Heart right ventricle (tissue), 16 donors: ENCODE results near the gene LRRC23. TPM values are rescaled to one million over a fixed set of nuclear protein-coding genes. Genes with fewer than 3 reads are reported as not detected.

Experiments
- ATAC-seq, 8 donors: fragments of 200-7000 bp; cut with Tn5 transposase; one replicate each; pipeline ENCODE4 v1.9.1; 2020; ENCODE audit warnings: mild to moderate bottlenecking in 8 of 8, moderate library complexity in 8 of 8, moderate number of reproducible peaks in 1 of 8
- DNase-seq, 2 donors: peaks; one replicate each; pipeline ENCODE4 v3.0.0-alpha.2; 2020
- H3K27ac ChIP-seq, 10 donors: fragments of 200-600 bp; sonication (generic) in 2 of 10; one replicate each; pipeline versions ENCODE4 v1.5.0 to v1.8.0; 2020 to 2022; ENCODE audit warnings: mild to moderate bottlenecking in 3 of 10
- H3K27me3 ChIP-seq, 7 donors: fragments of 200-600 bp; one replicate each; pipeline ENCODE4 v1.8.0; 2021 to 2022; ENCODE audit warnings: mild to moderate bottlenecking in 2 of 7
- H3K36me3 ChIP-seq, 9 donors: fragments of 200-600 bp; sonication (generic) in 1 of 9; one replicate each; pipeline versions ENCODE4 v1.5.0 to v1.8.0; 2020 to 2022; ENCODE audit warnings: mild to moderate bottlenecking in 2 of 9
- H3K4me1 ChIP-seq, 9 donors: fragments of 200-600 bp; sonication (generic) in 1 of 9; one replicate each; pipeline versions ENCODE4 v1.5.0 to v1.8.0; 2020 to 2022; ENCODE audit warnings: mild to moderate bottlenecking in 4 of 9
- H3K4me3 ChIP-seq, 10 donors: fragments of 200-600 bp; sonication (generic) in 2 of 10; one replicate each; pipeline versions ENCODE4 v1.5.0 to v1.8.0; 2020 to 2022; ENCODE audit warnings: mild to moderate bottlenecking in 7 of 10, moderate library complexity in 2 of 10
- H3K9me3 ChIP-seq, 11 donors: fragments of 200-600 bp in 10 of 11; sonication (generic) in 2 of 11; one replicate each; pipeline versions ENCODE4 v1.5.0 to v1.8.0; 2013 to 2022; ENCODE audit warnings: mild to moderate bottlenecking in 2 of 11, control low read depth in 1 of 11, moderate library complexity in 1 of 11
- WGBS, 2 donors: extraction: QIAGEN DNeasy Blood & Tissue Kit; methylation state at CpG; one replicate each; pipeline ENCODE4 v1.1.7; 2013; ENCODE audit warnings: inconsistent platforms in 1 of 2; 5-methylcytosine and 5-hydroxymethylcytosine counted together
- intact Hi-C, 10 donors: fragments of 100-400 bp; cut with DNase I; formaldehyde crosslinking; loops; one replicate each; pipeline versions ENCODE4 v1.11.1 to v1.14.2; 2022
- microRNA-seq, 2 donors: library from miRNA; unstranded; fragments of <30 nt; microRNA quantifications; one replicate each; pipeline ENCODE4 v1.2.0, GENCODE V29; 2021
- polyA plus RNA-seq, 2 donors: library from polyadenylated mRNA; stranded (reverse); fragments of 200-250 nt; gene quantifications; one replicate each; pipeline ENCODE4 v1.2.3, GENCODE V29; 2013
- total RNA-seq, 10 donors: library from RNA; stranded (reverse); fragmentation: NEBNext Ultra II Directional in 3 of 10; extraction: Animal tissue kit (Norgen Biotek cat#: 25700) in 3 of 10; gene quantifications; one replicate each; pipeline versions ENCODE4 v1.2.1 to v1.2.4, GENCODE V29; 2021 to 2023
- TF ChIP-seq, protein P1 (sequence below), 9 donors: fragments of 200-600 bp; sonication (generic) in 2 of 9; IDR thresholded peaks; one replicate each; pipeline versions ENCODE4 v1.5.0 to v1.8.0; 2021 to 2022; ENCODE audit warnings: antibody characterized with exemption in 9 of 9, mild to moderate bottlenecking in 5 of 9, moderate library complexity in 1 of 9
- donor health status: Arrhythmogenic right ventricular cardiomyopathy.
- donor health status: ischemic (EF 13 %, LVEDD 7.1; RV severe dilation, severe dysfunction).
- donor health status: healthy with polysubstance abuse.
- donor health status: DM: no; HTN: yes; CAD: no.
- donor health status: DM: no; HTN: no; CAD: no.
- donor health status: ischemic (EF 25% LVEDD 6.9; RV normal size, moderate dysfunction).
- donor health status: ischemic (EF 25% LVEDD 5.7; RV mildly dilated, moderate dysfunction).
- donor health status: healthy.
- donor health status: DM: yes; HTN: yes; CAD: no.
- donor health status: Ischemic cardiomyopathy.
- donor health status: ischemic (EF 35%, LVEDD 5.7; RV mildly dilated, moderate dysfunction).
- donor health status: nonischemic (EF 11% LVEDD 7.7; RV severe dilation, severe dysfunction).
- donor health status: DM: yes; HTN: yes; CAD: no.
- donor health status: PGD.
- donor health status: ischemic (EF 29% LVEDD 5.4; RV normal size, mild dysfunction).
- donor health status: nonischemic (EF 23%, LVEDD 6.1; RV moderate dilation, normal function).

LRRC23 gene
- total and polyA plus RNA-seq, 12 donors = 6.5 to 16.6 (median 11.9) TPM

DNA sequence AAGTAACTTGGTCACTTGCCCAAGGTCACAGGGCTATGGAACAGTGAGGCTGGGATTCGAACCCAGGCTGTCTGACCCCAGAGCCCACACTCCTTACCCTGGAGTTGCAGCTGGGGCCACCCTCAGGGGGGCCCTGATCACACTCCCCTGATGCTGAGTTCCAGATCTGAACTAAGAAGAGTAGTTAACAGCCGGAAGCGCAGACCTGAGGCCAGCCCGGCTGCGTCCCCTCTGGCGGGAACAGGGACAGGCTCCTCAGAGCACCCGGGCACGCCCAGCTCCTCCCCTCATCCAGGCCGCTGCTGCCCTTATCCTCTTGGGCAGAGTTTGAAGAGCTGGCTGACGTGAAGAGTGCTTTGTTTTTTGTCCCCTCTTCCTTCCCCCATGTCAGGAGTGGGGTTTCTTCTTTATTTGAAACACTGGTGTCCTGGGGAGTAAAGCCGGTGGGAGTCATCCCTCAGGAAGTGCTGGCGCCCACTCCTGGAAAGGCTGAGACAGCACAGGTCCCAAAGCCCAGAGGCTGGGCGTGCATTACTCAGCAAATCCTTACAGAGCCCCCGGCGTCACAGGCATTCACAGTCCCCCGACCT, 57.2 kb downstream of the LRRC23 start:
- intact Hi-C loops = loop anchor here in 6 of 10 donors (2.0 to 10.0 kb wide), 6 partner anchors 17 to 131 kb away; partner anchors contain the start of genes C12orf57 (in 3 of the 6), LPCAT3 (in 2 of the 6) and C1R (in 1 of the 6)
- TF ChIP-seq, protein P1, sequence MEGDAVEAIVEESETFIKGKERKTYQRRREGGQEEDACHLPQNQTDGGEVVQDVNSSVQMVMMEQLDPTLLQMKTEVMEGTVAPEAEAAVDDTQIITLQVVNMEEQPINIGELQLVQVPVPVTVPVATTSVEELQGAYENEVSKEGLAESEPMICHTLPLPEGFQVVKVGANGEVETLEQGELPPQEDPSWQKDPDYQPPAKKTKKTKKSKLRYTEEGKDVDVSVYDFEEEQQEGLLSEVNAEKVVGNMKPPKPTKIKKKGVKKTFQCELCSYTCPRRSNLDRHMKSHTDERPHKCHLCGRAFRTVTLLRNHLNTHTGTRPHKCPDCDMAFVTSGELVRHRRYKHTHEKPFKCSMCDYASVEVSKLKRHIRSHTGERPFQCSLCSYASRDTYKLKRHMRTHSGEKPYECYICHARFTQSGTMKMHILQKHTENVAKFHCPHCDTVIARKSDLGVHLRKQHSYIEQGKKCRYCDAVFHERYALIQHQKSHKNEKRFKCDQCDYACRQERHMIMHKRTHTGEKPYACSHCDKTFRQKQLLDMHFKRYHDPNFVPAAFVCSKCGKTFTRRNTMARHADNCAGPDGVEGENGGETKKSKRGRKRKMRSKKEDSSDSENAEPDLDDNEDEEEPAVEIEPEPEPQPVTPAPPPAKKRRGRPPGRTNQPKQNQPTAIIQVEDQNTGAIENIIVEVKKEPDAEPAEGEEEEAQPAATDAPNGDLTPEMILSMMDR (IDR thresholded peaks at IDR 0.05) = peak in 7 of 9 donors; percentile 42 to 72 (median 54)
- peaks cover 16 to 72% (median 61%) of the 10 kb centered on the region in 9 donors for H3K4me1 ChIP-seq
- no peaks in the 10 kb centered on the region for H3K27me3 ChIP-seq
- peak; percentile 24 to 64 (median 48) for ATAC-seq
- 9 to 11% methylated on average over 16 of the region's 16 CpGs for WGBS, 2 donors
- no peaks in the 10 kb centered on the region for H3K9me3 ChIP-seq
- peak; percentile 61 to 72 for DNase-seq
- peaks cover 0 to 59% (median 11%) of the 10 kb centered on the region in 9 donors for H3K36me3 ChIP-seq
- H3K27ac ChIP-seq = peak overlapping the region; percentile 25 to 98 (median 82)
- H3K4me3 ChIP-seq = peak overlapping the region in 7 of 10 donors; percentile 21 to 37 (median 33)

DNA sequence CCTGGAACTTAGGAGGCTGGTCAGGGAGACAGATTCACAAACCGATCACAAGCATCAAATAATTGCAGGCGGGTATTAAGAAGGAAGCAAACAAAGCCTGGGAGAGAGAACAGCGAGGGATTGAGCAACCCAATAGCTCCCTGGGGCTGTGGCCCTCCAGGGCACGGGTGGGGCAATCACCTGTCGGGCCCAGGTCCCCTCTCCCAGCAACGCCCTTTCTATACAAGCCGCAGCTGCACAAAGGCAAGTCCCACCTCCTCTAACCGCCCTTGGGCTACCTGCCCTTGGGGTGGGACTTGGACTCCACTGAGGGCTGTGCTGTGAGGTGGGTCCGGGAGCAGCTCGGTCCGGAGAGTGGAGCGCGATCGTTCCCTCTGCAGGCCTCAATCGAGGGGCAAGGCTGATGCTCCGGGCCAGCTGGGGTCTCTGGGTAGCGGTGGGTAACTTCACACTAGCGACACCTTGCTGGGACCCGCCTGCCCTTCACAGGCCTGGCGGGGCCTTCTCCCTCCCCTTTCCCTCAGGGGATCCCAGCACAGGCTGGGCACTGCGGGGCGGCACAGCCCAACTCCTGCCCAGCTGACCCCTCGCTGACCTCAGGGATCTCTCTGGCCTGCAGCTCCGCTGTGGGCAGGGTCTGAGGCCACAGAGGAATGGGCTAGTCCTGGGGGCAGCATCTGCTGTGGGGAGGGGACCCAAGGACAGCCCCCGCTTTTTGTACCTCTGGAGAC, 57.8 kb downstream of the LRRC23 start:
- no peak for DNase-seq
- TF ChIP-seq, protein P1 (IDR thresholded peaks at IDR 0.05) = peak in 1 of 9 donors; percentile 2
- H3K27me3 ChIP-seq = no peaks in the 10 kb centered on the region
- H3K4me1 ChIP-seq = peaks cover 16 to 68% (median 61%) of the 10 kb centered on the region in 9 donors
- no peaks in the 10 kb centered on the region for H3K9me3 ChIP-seq
- WGBS, 2 donors = 70% methylated on average over 25 of the region's 25 CpGs
- intact Hi-C loops = loop anchor here in 5 of 10 donors (2.0 to 10.0 kb wide), 6 partner anchors 18 to 130 kb away; partner anchors contain the start of genes C12orf57 (in 2 of the 5), LPCAT3 (in 2 of the 5) and C1R (in 1 of the 5)
- peak overlapping the region in 5 of 10 donors; percentile 26 to 37 (median 33) for H3K4me3 ChIP-seq
- H3K36me3 ChIP-seq = peaks cover 0 to 59% (median 16%) of the 10 kb centered on the region in 9 donors
- H3K27ac ChIP-seq = peak overlapping the region in 9 of 10 donors; percentile 73 to 98 (median 82)
- peak in 1 of 8 donors; percentile 4 for ATAC-seq

DNA sequence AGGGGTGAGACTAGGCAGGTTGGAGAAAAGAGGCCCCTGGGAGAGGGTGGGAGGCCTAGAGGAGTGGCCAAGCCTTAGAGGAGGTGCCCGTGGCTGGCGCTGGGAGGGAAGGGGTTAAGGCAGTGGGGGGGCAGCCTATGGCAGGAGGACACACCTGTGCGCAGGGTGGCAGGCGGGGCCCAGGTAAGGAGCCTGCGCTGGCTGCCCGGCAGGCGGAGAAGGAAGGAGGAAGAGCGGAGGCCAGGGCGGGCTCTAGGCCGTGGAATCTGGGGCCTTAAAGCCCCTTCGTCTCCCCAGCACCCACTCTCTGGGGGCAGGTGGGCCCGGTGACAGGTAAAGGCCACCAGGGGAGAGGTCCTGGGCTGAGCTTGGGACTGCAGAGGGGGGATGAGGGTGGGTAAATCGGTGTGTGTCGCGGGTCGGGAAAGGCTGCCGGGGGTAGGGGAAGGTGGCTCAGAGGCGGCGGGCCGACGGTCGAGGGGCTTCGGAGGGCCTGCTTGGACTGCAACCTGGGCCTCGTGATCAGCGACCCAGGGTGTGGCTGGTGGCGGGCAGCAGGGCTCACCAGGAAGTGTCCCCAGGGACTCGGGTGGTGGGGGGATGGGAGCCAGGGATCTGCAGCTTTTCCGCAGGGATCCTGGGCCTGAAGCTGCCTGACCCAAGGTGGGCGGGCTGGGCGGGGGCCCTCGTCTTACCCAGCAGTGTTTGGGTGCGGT, 58.6 kb downstream of the LRRC23 start:
- ATAC-seq = peak in 1 of 8 donors; percentile 4
- 82 to 83% methylated on average over 32 of the region's 32 CpGs for WGBS, 2 donors
- Histone ChIP-seq H3K4me3 (no peak overlapping the region), H3K9me3 (no peaks in the 10 kb centered on the region), H3K27me3 (no peaks in the 10 kb centered on the region), H3K36me3 (peaks cover 0 to 59% (median 24%) of the 10 kb centered on the region in 9 donors), H3K27ac (peak overlapping the region in 9 of 10 donors; percentile 73 to 98 (median 82)), H3K4me1 (peaks cover 16 to 67% (median 55%) of the 10 kb centered on the region in 9 donors)
- no peak for DNase-seq
- intact Hi-C loops = loop anchor here in 5 of 10 donors (2.0 to 10.0 kb wide), 6 partner anchors 18 to 129 kb away; partner anchors contain the start of genes C12orf57 (in 2 of the 5), LPCAT3 (in 2 of the 5) and C1R (in 1 of the 5)
- TF ChIP-seq, protein P1 (IDR thresholded peaks at IDR 0.05) = no peak

Small RNA genes lying within 50 kb of the gene (microRNA-seq; reads per million reads assigned to microRNA genes)
- gene MIR141 = 1.8 to 30.2 reads per million in 2 donors
- 22.1 to 293 reads per million in 2 donors for gene MIR200C

Other genes starting within 250 kb of the LRRC23 start
- 10 to 100 TPM; 17.7 to 32.5 (median 22.6) TPM for gene ING4, start 241.7 kb upstream of the LRRC23 start, total RNA-seq
- gene ING4, start 241.7 kb upstream of the LRRC23 start, polyA plus RNA-seq = 10 to 100 TPM; 20.0 to 25.5 TPM
- gene ZNF384, start 215.4 kb upstream of the LRRC23 start, total RNA-seq = 10 to 100 TPM; 25.1 to 36.0 (median 29.0) TPM
- 10 to 100 TPM; 17.6 to 23.7 TPM for gene ZNF384, start 215.4 kb upstream of the LRRC23 start, polyA plus RNA-seq
- gene PIANP, start 204.0 kb upstream of the LRRC23 start, total RNA-seq = under 1 TPM in 4 of 10 donors, not detected in 6; 0.12 to 0.54 (median 0.25) TPM
- gene PIANP, start 204.0 kb upstream of the LRRC23 start, polyA plus RNA-seq = under 1 TPM; 0.22 to 0.58 TPM
- gene COPS7A, start 180.8 kb upstream of the LRRC23 start, total RNA-seq = 10 to 100 TPM; 67.4 to 89.8 (median 77.9) TPM
- 10 to 100 TPM; 31.1 to 91.5 TPM for gene COPS7A, start 180.8 kb upstream of the LRRC23 start, polyA plus RNA-seq
- gene MLF2, start 151.7 kb upstream of the LRRC23 start, total RNA-seq = 100 to 1,000 TPM; 135 to 182 (median 148) TPM
- 100 to 1,000 TPM; 108 to 197 TPM for gene MLF2, start 151.7 kb upstream of the LRRC23 start, polyA plus RNA-seq
- gene PTMS, start 138.5 kb upstream of the LRRC23 start, total RNA-seq = 100 to 1,000 TPM in 5 of 10 donors, 10 to 100 TPM in 5; 73.3 to 194 (median 96.0) TPM
- gene PTMS, start 138.5 kb upstream of the LRRC23 start, polyA plus RNA-seq = 100 to 1,000 TPM; 289 to 361 TPM
- gene LAG3, start 132.3 kb upstream of the LRRC23 start, total RNA-seq = 1 to 10 TPM in 1 of 10 donors, under 1 TPM in 7, not detected in 2; 0.16 to 2.1 (median 0.26) TPM
- gene LAG3, start 132.3 kb upstream of the LRRC23 start, polyA plus RNA-seq = 1 to 10 TPM in 1 of 2 donors, under 1 TPM in 1; 0.13 to 1.2 TPM
- gene CD4, start 115.3 kb upstream of the LRRC23 start, total RNA-seq = 10 to 100 TPM in 2 of 10 donors, 1 to 10 TPM in 8; 2.8 to 44.3 (median 5.0) TPM
- gene CD4, start 115.3 kb upstream of the LRRC23 start, polyA plus RNA-seq = 1 to 10 TPM; 2.6 to 3.2 TPM
- 1 to 10 TPM; 1.8 to 5.7 (median 3.8) TPM for gene GPR162, start 83.0 kb upstream of the LRRC23 start, total RNA-seq
- 10 to 100 TPM in 1 of 2 donors, 1 to 10 TPM in 1; 7.0 to 16.8 TPM for gene GPR162, start 83.0 kb upstream of the LRRC23 start, polyA plus RNA-seq
- 10 to 100 TPM in 9 of 10 donors, 1 to 10 TPM in 1; 6.4 to 24.6 (median 16.0) TPM for gene P3H3, start 76.4 kb upstream of the LRRC23 start, total RNA-seq
- gene P3H3, start 76.4 kb upstream of the LRRC23 start, polyA plus RNA-seq = 10 to 100 TPM; 12.5 to 37.8 TPM
- 10 to 100 TPM in 2 of 10 donors, 1 to 10 TPM in 8; 2.4 to 14.6 (median 7.5) TPM for gene GNB3, start 63.9 kb upstream of the LRRC23 start, total RNA-seq
- 10 to 100 TPM in 1 of 2 donors, 1 to 10 TPM in 1; 1.9 to 15.0 TPM for gene GNB3, start 63.9 kb upstream of the LRRC23 start, polyA plus RNA-seq
- 1 to 10 TPM in 3 of 10 donors, under 1 TPM in 6, not detected in 1; 0.22 to 4.0 (median 0.55) TPM for gene CDCA3, start 53.5 kb upstream of the LRRC23 start, total RNA-seq
- gene CDCA3, start 53.5 kb upstream of the LRRC23 start, polyA plus RNA-seq = 1 to 10 TPM in 1 of 2 donors, under 1 TPM in 1; 0.45 to 1.5 TPM
- 10 to 100 TPM; 64.8 to 95.5 (median 74.1) TPM for gene USP5, start 52.7 kb upstream of the LRRC23 start, total RNA-seq
- 10 to 100 TPM; 17.6 to 37.4 TPM for gene USP5, start 52.7 kb upstream of the LRRC23 start, polyA plus RNA-seq
- 1,000 to 10,000 TPM in 1 of 10 donors, 100 to 1,000 TPM in 9; 739 to 1,044 (median 839) TPM for gene TPI1, start 37.3 kb upstream of the LRRC23 start, total RNA-seq
- gene TPI1, start 37.3 kb upstream of the LRRC23 start, polyA plus RNA-seq = 1,000 to 10,000 TPM in 1 of 2 donors, 100 to 1,000 TPM in 1; 367 to 1,432 TPM
- gene SPSB2, start 31.5 kb upstream of the LRRC23 start, total RNA-seq = 1 to 10 TPM; 2.0 to 5.6 (median 3.4) TPM
- 1 to 10 TPM; 5.4 to 5.6 TPM for gene SPSB2, start 31.5 kb upstream of the LRRC23 start, polyA plus RNA-seq
- 10 to 100 TPM in 8 of 10 donors, 1 to 10 TPM in 2; 6.3 to 68.4 (median 14.4) TPM for gene ENO2, start 9.8 kb downstream of the LRRC23 start, total RNA-seq
- gene ENO2, start 9.8 kb downstream of the LRRC23 start, polyA plus RNA-seq = 10 to 100 TPM; 19.2 to 19.3 TPM
- 10 to 100 TPM; 54.7 to 96.7 (median 65.8) TPM for gene ATN1, start 23.1 kb downstream of the LRRC23 start, total RNA-seq
- gene ATN1, start 23.1 kb downstream of the LRRC23 start, polyA plus RNA-seq = 10 to 100 TPM; 48.7 to 92.5 TPM
- not detected for gene RNU7-1, start 39.0 kb downstream of the LRRC23 start, total RNA-seq
- not detected for gene RNU7-1, start 39.0 kb downstream of the LRRC23 start, polyA plus RNA-seq
- gene C12orf57, start 39.2 kb downstream of the LRRC23 start, total RNA-seq = 100 to 1,000 TPM; 134 to 213 (median 167) TPM
- 100 to 1,000 TPM; 182 to 654 TPM for gene C12orf57, start 39.2 kb downstream of the LRRC23 start, polyA plus RNA-seq
- 10 to 100 TPM in 2 of 10 donors, 1 to 10 TPM in 8; 2.9 to 32.5 (median 5.3) TPM for gene PTPN6, start 46.5 kb downstream of the LRRC23 start, total RNA-seq
- gene PTPN6, start 46.5 kb downstream of the LRRC23 start, polyA plus RNA-seq = 10 to 100 TPM in 1 of 2 donors, 1 to 10 TPM in 1; 8.1 to 12.1 TPM
- gene PHB2, start 65.8 kb downstream of the LRRC23 start, total RNA-seq = 100 to 1,000 TPM; 139 to 203 (median 160) TPM
- 100 to 1,000 TPM; 102 to 178 TPM for gene PHB2, start 65.8 kb downstream of the LRRC23 start, polyA plus RNA-seq
- gene EMG1, start 66.1 kb downstream of the LRRC23 start, total RNA-seq = 10 to 100 TPM; 33.5 to 42.1 (median 38.3) TPM
- 10 to 100 TPM; 13.8 to 31.4 TPM for gene EMG1, start 66.1 kb downstream of the LRRC23 start, polyA plus RNA-seq
- gene LPCAT3, start 113.7 kb downstream of the LRRC23 start, total RNA-seq = 10 to 100 TPM; 19.9 to 65.8 (median 34.1) TPM
- gene LPCAT3, start 113.7 kb downstream of the LRRC23 start, polyA plus RNA-seq = 10 to 100 TPM; 36.4 to 41.2 TPM
- 100 to 1,000 TPM in 3 of 10 donors, 10 to 100 TPM in 7; 25.1 to 151 (median 51.6) TPM for gene C1S, start 155.9 kb downstream of the LRRC23 start, total RNA-seq
- gene C1S, start 155.9 kb downstream of the LRRC23 start, polyA plus RNA-seq = 10 to 100 TPM; 53.4 to 64.9 TPM
- gene C1R, start 187.6 kb downstream of the LRRC23 start, total RNA-seq = 100 to 1,000 TPM in 4 of 10 donors, 10 to 100 TPM in 6; 19.9 to 238 (median 59.0) TPM
- 100 to 1,000 TPM in 1 of 2 donors, 10 to 100 TPM in 1; 73.0 to 209 TPM for gene C1R, start 187.6 kb downstream of the LRRC23 start, polyA plus RNA-seq
- 10 to 100 TPM in 3 of 10 donors, 1 to 10 TPM in 7; 4.5 to 24.9 (median 7.5) TPM for gene C1RL, start 204.4 kb downstream of the LRRC23 start, total RNA-seq
- gene C1RL, start 204.4 kb downstream of the LRRC23 start, polyA plus RNA-seq = 10 to 100 TPM in 1 of 2 donors, 1 to 10 TPM in 1; 8.3 to 22.3 TPM
- 1 to 10 TPM in 1 of 10 donors, under 1 TPM in 3, not detected in 6; 0.34 to 3.2 (median 0.56) TPM for gene RBP5, start 224.1 kb downstream of the LRRC23 start, total RNA-seq
- 1 to 10 TPM in 1 of 2 donors, under 1 TPM in 1; 0.66 to 1.8 TPM for gene RBP5, start 224.1 kb downstream of the LRRC23 start, polyA plus RNA-seq
- gene CLSTN3, start 225.5 kb downstream of the LRRC23 start, total RNA-seq = 10 to 100 TPM in 2 of 10 donors, 1 to 10 TPM in 8; 3.7 to 16.8 (median 6.0) TPM
- gene CLSTN3, start 225.5 kb downstream of the LRRC23 start, polyA plus RNA-seq = 1 to 10 TPM; 3.9 to 6.8 TPM